Thyroid gland (tissue), 4 donors: ENCODE measurements around the gene TEDC1.
"Not testable (repeated sequence)": the region's sequence is repeated elsewhere in the genome, so short reads cannot be mapped to it uniquely, and the experiment has no call there.

ENCODE experiments used
- CTCF ChIP-seq, 6 experiments: fragments of 200-600 bp in 3 of 6; fragments of 450-650 bp in 3 of 6; sonication (generic) in 3 of 6; IDR thresholded peaks; one replicate each; pipeline ENCODE4 v1.5.1; 2016 to 2019; ENCODE audit warnings: antibody characterized with exemption in 6 of 6, mild to moderate bottlenecking in 2 of 6, inconsistent platforms in 1 of 6, moderate library complexity in 1 of 6
- POLR2A ChIP-seq, 2 donors: fragments of 450-650 bp; IDR thresholded peaks; one replicate each; pipeline ENCODE4 v1.6.1; 2017; ENCODE audit warnings: antibody characterized with exemption in 2 of 2, mild to moderate bottlenecking in 2 of 2, moderate library complexity in 1 of 2

GRCh38 chr14:105546410-105546809 is 55.4 kb downstream of the TEDC1 start:
- TF ChIP-seq POLR2A, CTCF (IDR thresholded peaks at IDR 0.05): not testable (repeated sequence)
